Measurements from ENCODE around the gene DCTPP1. TPM values are rescaled to one million over a fixed set of nuclear protein-coding genes. Genes with fewer than 3 reads are reported as not detected.

The DCTPP1 gene
- total and polyA plus RNA-seq, 2 of the 13 experiments (the other 11 are each of a cell fraction or from before 2014, with no cell fraction given): 54.8 to 74.4 TPM

GRCh38 chr16:30409125-30410060, 20.4 kb downstream of the DCTPP1 start (continued):
- TF ChIP-seq SNAPC4 (CRISPR knock-in tag; IDR thresholded peaks at IDR 0.05) (no peak), E2F1 (CRISPR knock-in tag; IDR thresholded peaks at IDR 0.05) (no peak), KLF9 (CRISPR knock-in tag; IDR thresholded peaks at IDR 0.05; ENCODE audit: low read depth) (no peak), POLR2G (IDR thresholded peaks at IDR 0.05; ENCODE audit: low read depth, low read length) (no peak), CEBPZ (IDR thresholded peaks at IDR 0.05; ENCODE audit: low read length) (no peak), ZSCAN20 (CRISPR knock-in tag; IDR thresholded peaks at IDR 0.05; ENCODE audit: borderline replicate concordance) (no peak), SMAD9 (CRISPR knock-in tag; IDR thresholded peaks at IDR 0.05) (no peak), ZFP36 (IDR thresholded peaks at IDR 0.05; ENCODE audit: borderline replicate concordance, low read depth, low read length, partially characterized antibody) (no peak), YEATS4 (CRISPR knock-in tag; IDR thresholded peaks at IDR 0.05; ENCODE audit: borderline replicate concordance) (no peak; the same call in 1 of the 2 replicates), FOXK1 (CRISPR knock-in tag; IDR thresholded peaks at IDR 0.05; ENCODE audit: borderline replicate concordance, low read depth) (no peak), RARG (CRISPR knock-in tag; IDR thresholded peaks at IDR 0.05; ENCODE audit: low read depth) (no peak), ZNF784 (CRISPR knock-in tag; IDR thresholded peaks at IDR 0.05; ENCODE audit: borderline replicate concordance) (no peak; the same call in 1 of the 2 replicates), IKZF4 (CRISPR knock-in tag; IDR thresholded peaks at IDR 0.05; ENCODE audit: borderline replicate concordance, low read depth, not compliant biosample characterization) (no peak)
- TF ChIP-seq, protein P1, sequence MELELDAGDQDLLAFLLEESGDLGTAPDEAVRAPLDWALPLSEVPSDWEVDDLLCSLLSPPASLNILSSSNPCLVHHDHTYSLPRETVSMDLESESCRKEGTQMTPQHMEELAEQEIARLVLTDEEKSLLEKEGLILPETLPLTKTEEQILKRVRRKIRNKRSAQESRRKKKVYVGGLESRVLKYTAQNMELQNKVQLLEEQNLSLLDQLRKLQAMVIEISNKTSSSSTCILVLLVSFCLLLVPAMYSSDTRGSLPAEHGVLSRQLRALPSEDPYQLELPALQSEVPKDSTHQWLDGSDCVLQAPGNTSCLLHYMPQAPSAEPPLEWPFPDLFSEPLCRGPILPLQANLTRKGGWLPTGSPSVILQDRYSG (CRISPR knock-in tag; IDR thresholded peaks at IDR 0.05): no peak

Measured in HepG2 (cell line).